GM18861 (cell line): Measurements from ENCODE around the gene THOC6.

Experiments
- ATAC-seq: cut with Tn5 transposase; IDR thresholded peaks from one replicate; pipeline ENCODE4 v1.9.1; 2021; ENCODE audit not compliant: unreplicated experiment

THOC6 gene

GRCh38 chr16:2991566-2992261 is 32.1 kb upstream of the THOC6 start:
- no peak for ATAC-seq

DNA sequence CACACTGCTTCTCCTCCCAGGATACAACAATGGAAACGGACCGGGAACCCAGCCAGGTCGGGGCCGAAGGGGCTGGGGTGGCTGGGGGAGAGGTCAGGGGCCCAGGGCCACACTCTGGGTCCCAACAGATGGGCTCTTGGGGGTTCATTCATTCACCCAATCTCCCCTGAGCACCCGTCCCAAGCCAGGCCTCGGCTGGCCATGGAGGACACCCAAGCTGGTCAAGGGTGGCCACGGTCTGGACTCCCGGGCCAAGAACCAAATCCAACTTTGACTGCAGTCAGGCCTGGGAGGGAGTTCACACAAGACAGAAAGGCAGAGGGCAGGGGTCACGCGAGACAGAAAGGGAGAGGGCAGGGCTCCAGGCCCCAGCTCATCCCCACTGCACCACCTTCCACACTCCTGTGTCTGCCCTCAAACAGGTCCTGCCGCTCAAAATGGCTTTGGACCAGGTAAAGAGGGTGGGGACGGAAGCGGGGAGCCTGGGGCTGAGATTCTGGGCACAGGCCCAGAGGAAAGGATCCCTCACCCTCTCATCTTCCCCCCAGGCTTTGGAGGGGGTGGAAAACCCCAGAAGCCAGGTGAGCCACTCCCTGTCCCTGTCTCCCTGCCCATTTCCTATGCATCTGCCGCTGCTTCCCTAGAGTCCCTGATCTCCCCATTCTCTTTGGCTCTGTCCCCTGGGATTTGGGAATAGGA is 31.3 kb upstream of the THOC6 start:
- no peak for ATAC-seq

GRCh38 chr16:2996298-2996697 is 27.5 kb upstream of the THOC6 start:
- ATAC-seq: no peak

GRCh38 chr16:2999929-3000328 is 23.9 kb upstream of the THOC6 start:
- no peak for ATAC-seq

DNA sequence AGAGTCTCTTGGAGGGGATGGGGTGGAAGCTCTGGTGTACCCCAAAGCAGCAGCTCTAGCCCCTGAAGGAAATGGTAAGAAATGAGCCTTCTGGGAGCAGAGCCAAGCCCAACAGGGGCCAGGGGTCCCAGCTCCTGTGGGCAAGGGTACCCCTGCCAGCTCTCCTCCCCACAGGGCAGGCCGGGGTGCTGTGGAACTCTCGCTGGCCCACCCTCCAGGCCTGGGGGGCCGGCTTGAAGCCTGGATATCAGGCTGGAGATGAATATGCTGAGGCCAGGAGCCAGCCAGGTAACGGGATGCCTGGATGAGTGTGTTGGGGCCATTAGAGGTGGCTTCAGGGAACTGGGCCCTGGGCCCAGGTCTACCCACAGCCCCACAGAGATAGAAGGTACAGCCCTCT is 23.3 kb upstream of the THOC6 start:
- ATAC-seq: no peak

DNA sequence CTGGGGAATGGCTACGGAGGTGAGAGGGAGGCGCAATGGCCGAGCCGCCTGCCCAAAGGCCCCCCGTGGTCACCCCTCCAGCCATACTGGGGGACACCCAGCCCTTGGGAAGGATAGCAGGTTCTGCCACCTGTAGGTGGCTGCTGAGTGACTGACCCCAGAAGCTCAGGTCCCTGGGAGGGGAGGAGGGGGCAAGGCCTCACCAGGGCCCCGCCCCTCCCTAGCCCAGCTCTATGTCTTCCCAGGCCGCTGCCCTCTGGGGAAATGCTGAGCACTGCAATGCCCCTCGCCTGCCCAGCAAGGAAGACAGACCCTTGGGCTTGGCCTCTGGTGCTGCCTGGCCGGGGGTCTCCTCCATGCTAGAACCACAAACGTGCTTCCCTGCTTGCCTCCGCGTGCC is 22.5 kb upstream of the THOC6 start:
- no peak for ATAC-seq

- ATAC-seq: peak; percentile 94
These were observed 20.1 kb upstream of the THOC6 start for GRCh38 chr16:3003582-3004270.

GRCh38 chr16:3004319-3004718 is 19.5 kb upstream of the THOC6 start:
- ATAC-seq: peak; percentile 2

- no peak for ATAC-seq
These were observed 19.0 kb upstream of the THOC6 start for GRCh38 chr16:3004781-3005284.

GRCh38 chr16:3007059-3007956 is 16.5 kb upstream of the THOC6 start:
- ATAC-seq: no peak

DNA sequence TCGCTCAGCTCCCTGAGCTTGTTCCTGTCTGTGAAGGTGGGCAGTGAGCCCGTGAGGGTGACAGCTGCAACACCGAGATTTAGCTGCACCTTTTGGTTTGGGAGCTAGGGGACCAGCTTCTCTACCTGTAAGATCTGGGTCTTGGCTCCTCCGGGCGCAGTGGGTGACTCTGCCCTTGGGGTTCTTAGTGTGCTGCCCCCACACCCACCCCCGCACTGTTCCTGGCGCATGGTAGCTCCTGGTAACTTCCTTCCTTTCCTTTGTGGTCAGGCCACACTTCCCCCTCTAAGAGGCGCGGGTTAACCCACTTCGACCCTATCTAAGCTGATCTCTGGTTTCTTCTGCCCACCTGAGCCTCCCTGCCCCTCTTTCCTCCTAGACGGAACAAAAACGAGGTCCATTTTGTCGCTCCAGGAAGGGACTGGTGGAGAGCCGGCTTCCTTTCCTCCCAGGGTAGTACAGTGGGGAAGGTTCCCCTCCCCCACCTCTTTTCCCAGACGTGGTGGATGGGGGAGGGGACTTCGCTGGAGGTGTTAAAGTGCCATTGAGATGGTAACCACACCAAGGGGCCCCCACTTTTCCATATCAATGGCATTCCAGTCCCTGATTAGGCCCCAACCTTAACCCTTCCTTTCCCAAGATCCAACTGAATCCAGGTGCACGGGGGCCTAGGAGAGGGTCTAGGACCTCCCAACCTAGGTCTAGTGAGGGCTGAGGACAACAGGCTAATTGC is 15.7 kb upstream of the THOC6 start:
- ATAC-seq: no peak

GRCh38 chr16:3008690-3009037 is 15.2 kb upstream of the THOC6 start:
- ATAC-seq: no peak

DNA sequence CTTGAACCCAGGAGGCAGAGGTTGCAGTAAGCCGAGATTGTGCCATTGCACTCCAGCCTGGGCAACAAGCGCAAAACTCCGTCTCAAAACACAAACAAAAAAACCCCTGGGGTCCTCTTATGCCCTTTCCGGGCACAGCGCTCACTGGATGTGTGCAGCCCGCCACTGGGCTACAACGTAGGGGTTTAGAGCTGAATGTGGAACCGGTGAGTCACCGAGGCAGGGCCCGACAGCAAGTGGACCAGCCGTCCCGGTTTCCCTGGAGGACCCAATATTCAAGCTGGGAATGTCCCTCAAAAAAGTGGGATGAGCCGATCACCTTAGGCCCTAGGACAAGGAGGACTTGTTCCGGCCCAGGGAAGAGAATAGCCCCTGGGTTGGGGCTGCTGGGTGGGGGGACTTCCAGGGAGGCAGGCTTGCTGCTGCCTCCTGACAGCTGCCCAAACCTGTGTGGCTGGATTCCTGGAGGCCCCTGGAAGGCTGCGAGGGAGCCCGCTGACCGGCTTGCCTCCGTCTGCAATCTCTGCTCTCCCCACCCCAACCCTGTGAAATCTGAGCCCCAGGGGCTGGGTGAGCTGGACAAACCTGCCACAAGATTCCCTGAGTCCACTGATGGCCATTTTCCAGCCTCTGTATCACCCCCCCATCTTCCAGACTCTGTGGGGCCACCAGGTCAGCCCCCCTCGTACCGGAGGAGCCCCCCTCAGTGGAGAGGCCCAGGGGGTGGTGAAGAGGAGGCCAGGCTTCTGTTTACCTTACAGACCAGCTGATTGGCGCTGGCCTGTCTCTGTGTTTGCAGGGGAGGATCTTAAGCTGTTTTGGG is 14.1 kb upstream of the THOC6 start:
- no peak for ATAC-seq

DNA sequence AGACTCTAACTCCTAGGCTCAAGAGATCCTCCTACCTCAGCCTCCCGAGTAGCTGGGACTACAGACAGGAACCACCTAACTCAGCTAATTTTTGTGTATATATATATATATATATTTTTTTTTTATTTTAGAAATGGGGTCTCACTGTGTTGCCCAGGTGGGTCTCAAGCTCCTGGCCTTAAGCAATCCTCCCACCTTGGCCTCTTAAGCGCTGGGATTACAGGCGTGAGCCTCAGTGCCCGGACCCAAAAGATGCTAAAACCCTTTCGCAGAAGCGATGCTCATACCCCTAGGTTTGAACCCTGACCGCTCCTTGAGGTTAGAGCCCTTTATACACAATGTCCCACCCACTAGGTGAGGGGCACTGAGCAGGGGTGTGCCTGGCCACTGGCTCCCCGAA is 13.3 kb upstream of the THOC6 start:
- ATAC-seq: no peak

- ATAC-seq: no peak
These were observed 11.6 kb upstream of the THOC6 start for GRCh38 chr16:3012246-3012645.

GRCh38 chr16:3012828-3013420 is 10.9 kb upstream of the THOC6 start, which contains the start of gene CLDN9:
Gene CLDN9 (plus strand): TSS chr16:3012923. CDS start chr16:3013363, 440 bp downstream.
- ATAC-seq: no peak

DNA sequence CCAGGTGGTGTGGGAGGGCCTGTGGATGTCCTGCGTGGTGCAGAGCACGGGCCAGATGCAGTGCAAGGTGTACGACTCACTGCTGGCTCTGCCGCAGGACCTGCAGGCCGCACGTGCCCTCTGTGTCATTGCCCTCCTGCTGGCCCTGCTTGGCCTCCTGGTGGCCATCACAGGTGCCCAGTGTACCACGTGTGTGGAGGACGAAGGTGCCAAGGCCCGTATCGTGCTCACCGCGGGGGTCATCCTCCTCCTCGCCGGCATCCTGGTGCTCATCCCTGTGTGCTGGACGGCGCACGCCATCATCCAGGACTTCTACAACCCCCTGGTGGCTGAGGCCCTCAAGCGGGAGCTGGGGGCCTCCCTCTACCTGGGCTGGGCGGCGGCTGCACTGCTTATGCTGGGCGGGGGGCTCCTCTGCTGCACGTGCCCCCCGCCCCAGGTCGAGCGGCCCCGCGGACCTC is 10.3 kb upstream of the THOC6 start:
- ATAC-seq: no peak

- no peak for ATAC-seq
These were observed 9.7 kb upstream of the THOC6 start for GRCh38 chr16:3013998-3014690.
